SJSA1 (cell line): Measurements from ENCODE around the gene RAB9B. TPM values are rescaled to one million over a fixed set of nuclear protein-coding genes. Genes with fewer than 3 reads are reported as not detected.

ENCODE experiments used
- total RNA-seq: library from RNA; depleted of rRNA; stranded (reverse); fragments of >200 nt; shearing (Covaris generic); gene quantifications from 2 replicates; pipeline ENCODE4 v1.2.3, GENCODE V29; 2014; rRNA removed

Gene RAB9B
- total RNA-seq, 1 experiment from 2014 or later = 0.50 TPM

Other genes starting within 250 kb of the RAB9B start
- 45.1 and 50.6 TPM in 2 replicates for gene TCEAL4, start 246.7 kb downstream of the RAB9B start, total RNA-seq
- 21.0 and 30.5 TPM in 2 replicates for gene TCEAL3, start 224.3 kb downstream of the RAB9B start, total RNA-seq
- gene TCEAL1, start 203.3 kb downstream of the RAB9B start, total RNA-seq = 21.5 and 42.7 TPM in 2 replicates
- 806 and 914 TPM in 2 replicates for gene MORF4L2, start 145.6 kb downstream of the RAB9B start, total RNA-seq
- gene TMEM31, start 121.3 kb downstream of the RAB9B start, total RNA-seq = not detected in 2 replicates
- not detected in 2 replicates for gene PLP1, start 55.4 kb downstream of the RAB9B start, total RNA-seq
- 3.5 and 23.2 TPM in 2 replicates for gene TMSB15B, start 130.4 kb upstream of the RAB9B start, total RNA-seq
- not detected in 2 replicates for gene H2BW1, start 181.5 kb upstream of the RAB9B start, total RNA-seq
- gene H2BW2, start 207.7 kb upstream of the RAB9B start, total RNA-seq = not detected in 2 replicates
- 3.1 and 5.8 TPM in 2 replicates for gene TMSB15C, start 244.0 kb upstream of the RAB9B start, total RNA-seq